Neural cell (in vitro differentiated cells): Measurements from ENCODE around the gene GIT2.

Source experiments
- CTCF ChIP-seq: fragments of 450-650 bp; IDR thresholded peaks from 2 replicates; pipeline ENCODE4 v1.5.1; 2014; ENCODE audit warnings: antibody characterized with exemption, mild to moderate bottlenecking, moderate library complexity; ENCODE audit not compliant: poor library complexity, severe bottlenecking
- EP300 ChIP-seq: fragments of 450-650 bp; conservative IDR thresholded peaks from 2 replicates; pipeline ENCODE4 v1.6.1; 2014; ENCODE audit warnings: antibody characterized with exemption, mild to moderate bottlenecking, moderate library complexity; ENCODE audit not compliant: poor library complexity, severe bottlenecking
- EZH2 ChIP-seq: fragments of 200-600, 300-800 bp; shearing (Covaris generic), sonication (generic); IDR thresholded peaks from 2 replicates; pipeline ENCODE4 v1.6.1; 2014; ENCODE audit warnings: antibody characterized with exemption, low read length, borderline replicate concordance, mild to moderate bottlenecking; ENCODE audit not compliant: insufficient read depth, poor library complexity, severe bottlenecking
- REST ChIP-seq: IDR thresholded peaks from 2 replicates; pipeline ENCODE4 v1.6.1; 2012; ENCODE audit warnings: borderline replicate concordance

DNA sequence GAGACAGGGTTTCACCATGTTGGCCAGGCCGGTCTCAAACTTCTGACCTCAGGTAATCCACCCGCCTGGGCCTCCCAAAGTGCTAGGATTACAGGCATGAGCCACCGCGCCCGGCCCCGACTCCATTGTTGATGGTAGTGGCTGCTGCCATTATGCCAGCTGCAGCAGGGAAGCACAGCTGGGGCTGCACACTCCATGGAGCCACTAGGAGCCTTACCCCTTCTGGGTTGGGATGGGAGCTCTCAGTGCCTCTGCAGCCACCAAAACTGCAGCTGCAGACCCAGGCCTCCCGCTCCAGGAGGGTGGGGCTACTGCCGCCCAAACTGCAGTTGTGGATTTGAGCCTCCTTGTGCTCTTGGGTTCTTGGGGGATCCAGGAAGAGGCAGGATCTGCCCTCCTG, 70.2 kb downstream of the GIT2 start:
- TF ChIP-seq CTCF (no peak), EZH2 (no peak), REST (no peak), EP300 (no peak)
